Smooth muscle cell (in vitro differentiated cells): ENCODE results near the gene ARHGAP27. TPM values are rescaled to one million over a fixed set of nuclear protein-coding genes. Genes with fewer than 3 reads are reported as not detected.

Experiments used
- DNase-seq: peaks from one replicate; lab custom pipeline; 2025; ENCODE audit not compliant: unreplicated experiment; lab: John Stamatoyannopoulos, UW
- H2AFZ ChIP-seq: fragments of 200-600 bp; sonication (generic); 2 replicates; pipeline ENCODE4 v1.6.0; 2016; ENCODE audit warnings: antibody characterized with exemption, low read depth, mild to moderate bottlenecking
- H3F3A ChIP-seq: fragments of 200-600 bp; sonication (generic); 2 replicates; pipeline ENCODE4 v1.6.0; 2017; ENCODE audit warnings: antibody characterized with exemption, low read depth
- H3K27ac ChIP-seq: fragments of 200-600 bp; sonication (generic); 2 replicates; pipeline ENCODE4 v1.5.1; 2016; ENCODE audit warnings: low read depth, mild to moderate bottlenecking
- H3K27me3 ChIP-seq: fragments of 200-600 bp; sonication (generic); 2 replicates; pipeline ENCODE4 v1.6.1; 2016; ENCODE audit warnings: low read depth, mild to moderate bottlenecking
- H3K36me3 ChIP-seq: fragments of 200-600 bp; sonication (generic); 2 replicates; pipeline ENCODE4 v1.5.1; 2016; ENCODE audit warnings: low read depth
- H3K4me1 ChIP-seq: fragments of 200-600 bp; sonication (generic); 2 replicates; pipeline ENCODE4 v1.5.1; 2016; ENCODE audit warnings: low read depth
- H3K4me2 ChIP-seq: fragments of 200-600 bp; sonication (generic); 2 replicates; pipeline ENCODE4 v1.6.0; 2016; ENCODE audit warnings: mild to moderate bottlenecking
- H3K4me3 ChIP-seq: fragments of 200-600 bp; sonication (generic); 2 replicates; pipeline ENCODE4 v1.5.1; 2016; ENCODE audit warnings: mild to moderate bottlenecking
- H3K79me2 ChIP-seq: fragments of 200-600 bp; sonication (generic); 2 replicates; pipeline ENCODE4 v1.6.0; 2016; ENCODE audit warnings: low read depth, mild to moderate bottlenecking
- H3K9ac ChIP-seq: fragments of 200-600 bp; sonication (generic); 2 replicates; pipeline ENCODE4 v1.6.0; 2016; ENCODE audit warnings: low read depth
- H3K9me3 ChIP-seq: fragments of 200-600 bp; sonication (generic); replicated peaks from 2 replicates; pipeline ENCODE4 v1.5.1; 2016; ENCODE audit warnings: low read depth
- H4K20me1 ChIP-seq: fragments of 200-600 bp; sonication (generic); 2 replicates; pipeline ENCODE4 v1.6.0; 2016; ENCODE audit warnings: low read depth
- WGBS: methylation state at CpG from one replicate; pipeline ENCODE4 v1.1.7; 2016; ENCODE audit warnings: low lambda C conversion rate; 5-methylcytosine and 5-hydroxymethylcytosine counted together
- polyA plus RNA-seq: library from polyadenylated mRNA; unstranded; fragments of >200 nt; fragmentation: Nextera tagmentation; extraction: Ambion mirVana; gene quantifications from 2 replicates; pipeline ENCODE4 v1.2.1, GENCODE V29; 2016
- total RNA-seq: library from RNA; depleted of rRNA; stranded (reverse); fragments of >200 nt; gene quantifications from 2 replicates; pipeline ENCODE4 v1.2.3, GENCODE V29; 2014
- TF ChIP-seq, protein P1 (sequence below): fragments of 200-600 bp; sonication (generic); IDR thresholded peaks from 2 replicates; pipeline ENCODE4 v1.5.1; 2017; ENCODE audit warnings: borderline replicate concordance, mild to moderate bottlenecking, antibody characterized with exemption; ENCODE audit not compliant: insufficient read depth, poor library complexity, severe bottlenecking

Gene ARHGAP27
- total and polyA plus RNA-seq, 2 experiments from 2014 or later, result 3.6 to 3.7 TPM

- no peak overlapping the region for H3K9ac ChIP-seq
- H2AFZ ChIP-seq, result no peak overlapping the region
- no peaks in the 10 kb centered on the region for H3K4me1 ChIP-seq
- H3K79me2 ChIP-seq, result no peaks in the 10 kb centered on the region
- H3K4me2 ChIP-seq, result no peak overlapping the region
- TF ChIP-seq, protein P1, sequence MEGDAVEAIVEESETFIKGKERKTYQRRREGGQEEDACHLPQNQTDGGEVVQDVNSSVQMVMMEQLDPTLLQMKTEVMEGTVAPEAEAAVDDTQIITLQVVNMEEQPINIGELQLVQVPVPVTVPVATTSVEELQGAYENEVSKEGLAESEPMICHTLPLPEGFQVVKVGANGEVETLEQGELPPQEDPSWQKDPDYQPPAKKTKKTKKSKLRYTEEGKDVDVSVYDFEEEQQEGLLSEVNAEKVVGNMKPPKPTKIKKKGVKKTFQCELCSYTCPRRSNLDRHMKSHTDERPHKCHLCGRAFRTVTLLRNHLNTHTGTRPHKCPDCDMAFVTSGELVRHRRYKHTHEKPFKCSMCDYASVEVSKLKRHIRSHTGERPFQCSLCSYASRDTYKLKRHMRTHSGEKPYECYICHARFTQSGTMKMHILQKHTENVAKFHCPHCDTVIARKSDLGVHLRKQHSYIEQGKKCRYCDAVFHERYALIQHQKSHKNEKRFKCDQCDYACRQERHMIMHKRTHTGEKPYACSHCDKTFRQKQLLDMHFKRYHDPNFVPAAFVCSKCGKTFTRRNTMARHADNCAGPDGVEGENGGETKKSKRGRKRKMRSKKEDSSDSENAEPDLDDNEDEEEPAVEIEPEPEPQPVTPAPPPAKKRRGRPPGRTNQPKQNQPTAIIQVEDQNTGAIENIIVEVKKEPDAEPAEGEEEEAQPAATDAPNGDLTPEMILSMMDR, result no peak
- no peaks in the 10 kb centered on the region for H3F3A ChIP-seq
- H4K20me1 ChIP-seq, result no peaks in the 10 kb centered on the region
- DNase-seq, result no peak
- H3K9me3 ChIP-seq, result no peaks in the 10 kb centered on the region
- no peak overlapping the region for H3K27ac ChIP-seq
- 48% methylated on average over 10 of the region's 10 CpGs for WGBS
- no peaks in the 10 kb centered on the region for H3K27me3 ChIP-seq
- H3K36me3 ChIP-seq, result no peaks in the 10 kb centered on the region
- no peak overlapping the region for H3K4me3 ChIP-seq
Measured at GRCh38 chr17:45440161-45440778, 7.6 kb upstream of the ARHGAP27 start.

- Histone ChIP-seq H3K4me2 (no peak overlapping the region), H3K4me1 (no peaks in the 10 kb centered on the region), H3K36me3 (no peaks in the 10 kb centered on the region), H3K9me3 (no peaks in the 10 kb centered on the region), H4K20me1 (no peaks in the 10 kb centered on the region), H3K4me3 (no peak overlapping the region), H3K27me3 (no peaks in the 10 kb centered on the region), H3K79me2 (no peaks in the 10 kb centered on the region), H3K27ac (no peak overlapping the region), H2AFZ (no peak overlapping the region), H3K9ac (no peak overlapping the region), H3F3A (no peaks in the 10 kb centered on the region)
- TF ChIP-seq, protein P1, result no peak
- DNase-seq, result no peak
- WGBS, result 73% methylated on average over 11 of the region's 11 CpGs
Measured at GRCh38 chr17:45438931-45439610, 6.4 kb upstream of the ARHGAP27 start.

DNA sequence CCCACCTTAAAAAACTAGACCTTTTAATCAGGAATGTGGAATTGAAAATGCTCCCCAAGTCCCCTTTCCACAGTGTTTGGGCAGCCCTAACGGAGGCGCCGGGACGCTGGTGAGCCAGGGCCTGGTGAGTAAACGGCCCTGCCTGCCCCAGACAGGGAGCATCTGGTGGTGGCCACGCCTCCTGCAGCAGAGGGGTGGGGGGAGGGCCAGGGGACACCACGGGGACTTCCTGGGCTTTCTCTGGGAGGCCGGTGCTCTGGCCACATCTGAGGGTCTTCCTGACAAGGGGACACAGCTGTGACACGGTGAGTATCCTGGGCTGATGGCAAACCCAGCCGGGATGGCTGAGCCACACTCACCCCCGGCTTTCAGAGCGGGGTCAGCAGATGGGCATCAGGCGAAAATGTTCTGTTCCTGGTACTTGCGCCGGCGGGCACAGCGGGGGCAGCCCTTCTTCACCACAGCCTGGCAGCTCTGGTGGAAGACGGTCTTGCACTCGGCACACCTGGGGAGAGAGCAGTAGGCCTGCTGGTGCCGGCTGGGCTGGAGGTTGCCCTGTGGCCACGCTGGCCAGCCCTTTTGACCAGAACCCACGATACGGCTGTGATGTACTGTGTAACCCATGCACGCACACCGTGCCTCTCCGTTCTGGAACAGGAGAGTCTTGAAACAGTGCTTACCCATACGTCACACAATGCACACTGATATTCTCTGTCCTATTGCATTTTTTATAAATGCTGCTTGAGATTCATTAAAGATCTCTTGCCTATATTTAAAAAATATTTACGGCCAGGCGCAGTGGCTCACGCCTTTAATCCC, 5.0 kb upstream of the ARHGAP27 start:
- Histone ChIP-seq H3K4me1 (no peaks in the 10 kb centered on the region), H4K20me1 (no peaks in the 10 kb centered on the region), H3K9ac (no peak overlapping the region), H3K27me3 (peaks cover 9% of the 10 kb centered on the region), H3F3A (no peaks in the 10 kb centered on the region), H2AFZ (no peak overlapping the region), H3K79me2 (no peaks in the 10 kb centered on the region), H3K4me3 (no peak overlapping the region), H3K9me3 (no peaks in the 10 kb centered on the region), H3K27ac (no peak overlapping the region), H3K36me3 (no peaks in the 10 kb centered on the region), H3K4me2 (no peak overlapping the region)
- TF ChIP-seq, protein P1, result no peak
- 81% methylated on average over 29 of the region's 30 CpGs for WGBS
- DNase-seq, result no peak
